HepG2 (cell line): Measurements from ENCODE around the gene NBR1. TPM values are rescaled to one million over a fixed set of nuclear protein-coding genes. Genes with fewer than 3 reads are reported as not detected.

ENCODE experiments used
- BORCS8-MEF2B ChIP-seq: sonication (generic); formaldehyde crosslinking; IDR thresholded peaks from 2 replicates; pipeline ENCODE4 v1.8.0; 2022; ENCODE audit warnings: mild to moderate bottlenecking, missing genetic modification reagents
- FOXA1 ChIP-seq, 2 experiments: fragments of 450-650 bp in 1 of 2; sonication (generic) in 1 of 2; formaldehyde crosslinking in 1 of 2; IDR thresholded peaks; 2 replicates each; pipeline versions ENCODE4 v1.4.0 to v1.6.1; 2016 to 2020; ENCODE audit warnings: missing genetic modification reagents in 1 of 2
- FOXO1 ChIP-seq: sonication (generic); formaldehyde crosslinking; IDR thresholded peaks from 2 replicates; pipeline ENCODE4 v1.4.0; 2020; ENCODE audit warnings: missing genetic modification reagents
- GABPA ChIP-seq, 2 experiments: IDR thresholded peaks; 2 replicates each; pipeline ENCODE4 v1.6.1; 2011 to 2016; ENCODE audit warnings: low read depth in 2 of 2, low read length in 1 of 2, missing biosample characterization in 1 of 2, missing genetic modification characterization in 1 of 2
- KMT2A ChIP-seq: sonication (generic); formaldehyde crosslinking; IDR thresholded peaks from 2 replicates; pipeline ENCODE4 v1.4.0; 2020; ENCODE audit warnings: missing genetic modification reagents
- MAZ ChIP-seq, 2 experiments: sonication (generic) in 1 of 2; formaldehyde crosslinking in 1 of 2; IDR thresholded peaks; 2 replicates each; pipeline versions ENCODE4 v1.5.0 to v1.6.1; 2012 to 2020; ENCODE audit warnings: low read depth in 2 of 2, mild to moderate bottlenecking in 2 of 2, borderline replicate concordance in 1 of 2, improper control_type of control experiment in 1 of 2, low read length in 1 of 2, missing genetic modification reagents in 1 of 2, moderate library complexity in 1 of 2
- NR2F2 ChIP-seq: IDR thresholded peaks from 2 replicates; pipeline ENCODE4 v1.6.1; 2012; ENCODE audit warnings: low read depth, inconsistent platforms, borderline replicate concordance
- RARA ChIP-seq: IDR thresholded peaks from 2 replicates; pipeline ENCODE4 v1.6.1; 2016; ENCODE audit warnings: missing genetic modification reagents, missing compliant biosample characterization
- RFX5 ChIP-seq: IDR thresholded peaks from 2 replicates; pipeline ENCODE4 v1.6.1; 2011; ENCODE audit warnings: low read depth, low read length, improper control_type of control experiment
- SIX4 ChIP-seq: sonication (generic); formaldehyde crosslinking; IDR thresholded peaks from 2 replicates; pipeline ENCODE4 v1.4.0; 2020; ENCODE audit warnings: missing genetic modification reagents
- TARDBP ChIP-seq: sonication (generic); formaldehyde crosslinking; IDR thresholded peaks from 2 replicates; pipeline ENCODE4 v1.8.0; 2022; ENCODE audit warnings: mild to moderate bottlenecking, missing genetic modification reagents
- ZNF672 ChIP-seq: sonication (generic); formaldehyde crosslinking; IDR thresholded peaks from 2 replicates; pipeline ENCODE4 v1.8.1; 2022; ENCODE audit warnings: missing genetic modification reagents
- ZNF777 ChIP-seq: sonication (generic); formaldehyde crosslinking; IDR thresholded peaks from 2 replicates; pipeline ENCODE4 v1.4.0; 2020; ENCODE audit warnings: missing genetic modification reagents
- ZNF780A ChIP-seq: sonication (generic); formaldehyde crosslinking; IDR thresholded peaks from 2 replicates; pipeline ENCODE4 v1.8.0; 2022; ENCODE audit warnings: mild to moderate bottlenecking, missing genetic modification reagents, moderate library complexity
- ZSCAN25 ChIP-seq: sonication (generic); formaldehyde crosslinking; IDR thresholded peaks from 2 replicates; pipeline ENCODE4 v1.8.0; 2022; ENCODE audit warnings: mild to moderate bottlenecking, missing genetic modification reagents
- polyA plus RNA-seq, 8 experiments: library from polyadenylated mRNA; depleted of rRNA in 3 of 8; stranded (reverse) in 7 of 8; unstranded in 1 of 8; fragments of >200 nt; fragmentation: Illumina TruSeq in 4 of 8; extraction: Trizol in 4 of 8; gene quantifications; 2 replicates each; pipeline versions ENCODE4 v1.2.1 to v1.2.3, GENCODE V29; 2011 to 2016; ENCODE audit warnings: low read depth in 4 of 8, missing spikeins in 1 of 8, mixed read lengths in 1 of 8; ENCODE audit not compliant: insufficient read depth in 1 of 8
- total RNA-seq, 5 experiments: library from RNA; depleted of rRNA; stranded (reverse); fragments of >200 nt; fragmentation: Illumina TruSeq; extraction: Trizol; gene quantifications; 2 replicates each; pipeline ENCODE4 v1.2.3, GENCODE V29; 2016; ENCODE audit warnings: low read depth in 1 of 5
- TF ChIP-seq, protein P1 (sequence below): sonication (generic); formaldehyde crosslinking; IDR thresholded peaks from 2 replicates; pipeline ENCODE4 v1.8.1; 2022; ENCODE audit warnings: low read depth, mild to moderate bottlenecking, missing genetic modification reagents
- TF ChIP-seq, protein P2 (sequence below): sonication (generic); formaldehyde crosslinking; IDR thresholded peaks from 2 replicates; pipeline ENCODE4 v1.4.0; 2020; ENCODE audit warnings: mild to moderate bottlenecking, missing genetic modification reagents
- TF ChIP-seq, protein P3 (sequence below): IDR thresholded peaks from 2 replicates; pipeline ENCODE4 v1.6.1; 2016; ENCODE audit warnings: mild to moderate bottlenecking, missing biosample characterization, missing genetic modification reagents
- TF ChIP-seq, protein P4 (sequence below): IDR thresholded peaks from 2 replicates; pipeline ENCODE4 v1.6.1; 2016; ENCODE audit warnings: missing biosample characterization, missing genetic modification reagents, low read depth
- TF ChIP-seq, protein P5 (sequence below): IDR thresholded peaks from 2 replicates; pipeline ENCODE4 v1.6.1; 2012; ENCODE audit warnings: low read depth, low read length, improper control_type of control experiment

NBR1 gene
- total and polyA plus RNA-seq, 2 of the 13 experiments (the other 11 are each of a cell fraction or from before 2014, with no cell fraction given) = 51.7 to 121 TPM

DNA sequence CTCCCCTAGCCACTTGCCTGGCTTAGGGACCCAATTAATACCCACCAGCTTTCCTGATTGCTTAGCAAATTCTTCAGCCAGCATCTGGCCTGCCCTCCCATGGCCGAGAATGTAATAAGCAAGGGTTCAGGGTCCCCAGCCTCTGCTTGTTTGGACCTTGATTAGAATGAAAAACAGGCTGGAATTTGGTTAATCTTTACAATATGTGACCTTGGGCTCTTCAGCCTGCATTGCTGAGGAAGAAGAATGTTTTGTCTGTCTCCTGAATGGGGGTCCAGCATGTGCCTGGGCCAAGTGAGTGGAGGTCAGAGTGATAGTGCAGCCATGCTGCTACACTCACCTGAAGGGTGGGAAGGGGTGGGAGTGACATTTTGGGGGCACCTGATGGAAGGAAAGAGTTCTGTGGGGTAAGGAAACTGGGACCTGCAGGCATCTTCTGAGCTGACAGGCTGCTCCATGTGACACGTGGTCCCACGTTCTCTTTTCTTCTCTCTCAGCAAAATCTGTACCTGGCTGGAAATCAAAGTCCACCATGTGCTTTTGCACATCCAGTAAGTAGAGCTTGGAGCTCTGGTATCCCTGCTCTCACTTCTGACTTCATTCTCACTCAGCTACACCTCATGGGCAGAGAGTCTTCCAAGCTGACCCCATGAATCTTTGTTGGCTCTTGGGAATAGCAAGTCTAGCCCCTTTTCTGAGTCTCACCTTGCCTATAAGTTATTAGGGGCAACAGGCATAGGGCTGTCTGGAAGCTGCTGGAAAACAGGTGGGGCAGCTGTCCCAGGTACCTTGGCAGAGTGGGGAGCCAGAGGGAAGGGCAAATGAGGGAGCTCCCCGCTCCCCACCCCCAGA is 46.0 kb downstream of the NBR1 start (continued):
- TF ChIP-seq, protein P1, sequence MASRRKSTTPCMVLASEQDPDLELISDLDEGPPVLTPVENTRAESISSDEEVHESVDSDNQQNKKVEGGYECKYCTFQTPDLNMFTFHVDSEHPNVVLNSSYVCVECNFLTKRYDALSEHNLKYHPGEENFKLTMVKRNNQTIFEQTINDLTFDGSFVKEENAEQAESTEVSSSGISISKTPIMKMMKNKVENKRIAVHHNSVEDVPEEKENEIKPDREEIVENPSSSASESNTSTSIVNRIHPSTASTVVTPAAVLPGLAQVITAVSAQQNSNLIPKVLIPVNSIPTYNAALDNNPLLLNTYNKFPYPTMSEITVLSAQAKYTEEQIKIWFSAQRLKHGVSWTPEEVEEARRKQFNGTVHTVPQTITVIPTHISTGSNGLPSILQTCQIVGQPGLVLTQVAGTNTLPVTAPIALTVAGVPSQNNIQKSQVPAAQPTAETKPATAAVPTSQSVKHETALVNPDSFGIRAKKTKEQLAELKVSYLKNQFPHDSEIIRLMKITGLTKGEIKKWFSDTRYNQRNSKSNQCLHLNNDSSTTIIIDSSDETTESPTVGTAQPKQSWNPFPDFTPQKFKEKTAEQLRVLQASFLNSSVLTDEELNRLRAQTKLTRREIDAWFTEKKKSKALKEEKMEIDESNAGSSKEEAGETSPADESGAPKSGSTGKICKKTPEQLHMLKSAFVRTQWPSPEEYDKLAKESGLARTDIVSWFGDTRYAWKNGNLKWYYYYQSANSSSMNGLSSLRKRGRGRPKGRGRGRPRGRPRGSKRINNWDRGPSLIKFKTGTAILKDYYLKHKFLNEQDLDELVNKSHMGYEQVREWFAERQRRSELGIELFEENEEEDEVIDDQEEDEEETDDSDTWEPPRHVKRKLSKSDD (CRISPR knock-in tag) = 0 out of 2 replicates have a peak, but pooled peaks have one; percentile 4
- no peak for TF ChIP-seq RFX5
- TF ChIP-seq FOXA1 (IDR thresholded peaks at IDR 0.05) = no peak
- peak; percentile 53 for TF ChIP-seq FOXA1 (CRISPR knock-in tag; IDR thresholded peaks at IDR 0.05)
- TF ChIP-seq, protein P2, sequence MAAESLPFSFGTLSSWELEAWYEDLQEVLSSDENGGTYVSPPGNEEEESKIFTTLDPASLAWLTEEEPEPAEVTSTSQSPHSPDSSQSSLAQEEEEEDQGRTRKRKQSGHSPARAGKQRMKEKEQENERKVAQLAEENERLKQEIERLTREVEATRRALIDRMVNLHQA (CRISPR knock-in tag) = no peak
- TF ChIP-seq SIX4 (CRISPR knock-in tag) = peak; percentile 56; the same call in 1 of the 2 replicates
- TF ChIP-seq ZNF672 (CRISPR knock-in tag) = 0 out of 2 replicates have a peak, but pooled peaks have one; percentile 40
- TF ChIP-seq, protein P3, sequence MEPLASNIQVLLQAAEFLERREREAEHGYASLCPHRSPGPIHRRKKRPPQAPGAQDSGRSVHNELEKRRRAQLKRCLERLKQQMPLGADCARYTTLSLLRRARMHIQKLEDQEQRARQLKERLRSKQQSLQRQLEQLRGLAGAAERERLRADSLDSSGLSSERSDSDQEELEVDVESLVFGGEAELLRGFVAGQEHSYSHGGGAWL (CRISPR knock-in tag) = peak; percentile 85
- no peak for TF ChIP-seq ZNF780A (CRISPR knock-in tag)
- peak; percentile 96 for TF ChIP-seq FOXO1 (CRISPR knock-in tag)
- TF ChIP-seq ZNF777 = no peak
- TF ChIP-seq ZSCAN25 = peak; percentile 70; the same call in 1 of the 2 replicates
- TF ChIP-seq, protein P4, sequence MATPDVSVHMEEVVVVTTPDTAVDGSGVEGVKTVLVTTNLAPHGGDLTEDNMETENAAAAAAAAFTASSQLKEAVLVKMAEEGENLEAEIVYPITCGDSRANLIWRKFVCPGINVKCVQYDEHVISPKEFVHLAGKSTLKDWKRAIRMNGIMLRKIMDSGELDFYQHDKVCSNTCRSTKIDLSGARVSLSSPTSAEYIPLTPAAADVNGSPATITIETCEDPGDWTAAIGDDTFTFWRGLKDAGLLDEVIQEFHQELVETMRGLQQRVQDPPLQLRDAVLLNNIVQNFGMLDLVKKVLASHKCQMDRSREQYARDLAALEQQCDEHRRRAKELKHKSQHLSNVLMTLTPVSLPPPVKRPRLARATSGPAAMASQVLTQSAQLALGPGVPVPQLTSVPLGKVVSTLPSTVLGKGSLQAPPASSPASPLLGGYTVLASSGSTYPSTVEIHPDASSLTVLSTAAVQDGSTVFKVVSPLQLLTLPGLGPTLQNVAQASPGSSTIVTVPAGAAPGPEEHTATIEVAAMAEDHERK (CRISPR knock-in tag) = no peak
- TF ChIP-seq MAZ (IDR thresholded peaks at IDR 0.05; ENCODE audit: borderline replicate concordance, low read depth, low read length) = 0 out of 2 replicates have a peak, but pooled peaks have one; percentile 25
- peak; percentile 67 for TF ChIP-seq MAZ (CRISPR knock-in tag; IDR thresholded peaks at IDR 0.05; ENCODE audit: low read depth)
- TF ChIP-seq GABPA (IDR thresholded peaks at IDR 0.05; ENCODE audit: low read depth, low read length) = no peak
- peak; percentile 14; the same call in 1 of the 2 replicates for TF ChIP-seq GABPA (CRISPR knock-in tag; IDR thresholded peaks at IDR 0.05; ENCODE audit: low read depth)
- TF ChIP-seq BORCS8-MEF2B (CRISPR knock-in tag) = peak; percentile 87
- peak; percentile 34; the same call in 1 of the 2 replicates for TF ChIP-seq KMT2A (CRISPR knock-in tag)
- TF ChIP-seq RARA (CRISPR knock-in tag) = peak; percentile 72
- TF ChIP-seq NR2F2 = peak; percentile 54; the same call in 1 of the 2 replicates
- peak; percentile 95 for TF ChIP-seq TARDBP (CRISPR knock-in tag)
- TF ChIP-seq, protein P5, sequence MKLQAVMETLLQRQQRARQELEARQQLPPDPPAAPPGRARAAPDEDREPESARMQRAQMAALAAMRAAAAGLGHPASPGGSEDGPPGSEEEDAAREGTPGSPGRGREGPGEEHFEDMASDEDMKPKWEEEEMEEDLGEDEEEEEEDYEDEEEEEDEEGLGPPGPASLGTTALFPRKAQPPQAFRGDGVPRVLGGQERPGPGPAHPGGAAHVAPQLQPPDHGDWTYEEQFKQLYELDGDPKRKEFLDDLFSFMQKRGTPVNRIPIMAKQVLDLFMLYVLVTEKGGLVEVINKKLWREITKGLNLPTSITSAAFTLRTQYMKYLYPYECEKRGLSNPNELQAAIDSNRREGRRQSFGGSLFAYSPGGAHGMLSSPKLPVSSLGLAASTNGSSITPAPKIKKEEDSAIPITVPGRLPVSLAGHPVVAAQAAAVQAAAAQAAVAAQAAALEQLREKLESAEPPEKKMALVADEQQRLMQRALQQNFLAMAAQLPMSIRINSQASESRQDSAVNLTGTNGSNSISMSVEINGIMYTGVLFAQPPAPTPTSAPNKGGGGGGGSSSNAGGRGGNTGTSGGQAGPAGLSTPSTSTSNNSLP = peak; percentile 100
